Measurements from ENCODE around the gene TLR2.
A peak's percentile ranks its signal among the peaks of the same experiment; 100 is the strongest.

- TF ChIP-seq CTCF (conservative IDR thresholded peaks at IDR 0.05; ENCODE audit: low read depth, low read length) (peak; percentile 52), EZH2 (IDR thresholded peaks at IDR 0.05; ENCODE audit: low read length, unreplicated experiment) (no peak), EZH2phosphoT487 (IDR thresholded peaks at IDR 0.05; ENCODE audit: borderline replicate concordance, low read length) (no peak)
These were observed 38.9 kb upstream of the TLR2 start for GRCh38 chr4:153645183-153645582.
